Vagina (tissue), 2 donors: ENCODE measurements around the gene BCR.

ENCODE experiments used
- POLR2A ChIP-seq, 2 donors: fragments of 450-650 bp; IDR thresholded peaks; one replicate each; pipeline ENCODE4 v1.6.1; 2017; ENCODE audit warnings: antibody characterized with exemption in 2 of 2, mild to moderate bottlenecking in 2 of 2, moderate library complexity in 2 of 2
- POLR2AphosphoS5 ChIP-seq, 2 donors: sonication (generic); formaldehyde crosslinking; IDR thresholded peaks; one replicate each; pipeline ENCODE4 v1.9.0; 2017; ENCODE audit warnings: antibody characterized with exemption in 2 of 2, mild to moderate bottlenecking in 2 of 2, low read depth in 1 of 2; ENCODE audit not compliant: insufficient read depth in 1 of 2
- TF ChIP-seq, protein P1 (sequence below), 3 experiments: fragments of 450-650 bp in 2 of 3; fragments of 200-600 bp in 1 of 3; sonication (generic) in 1 of 3; IDR thresholded peaks; one replicate each; pipeline ENCODE4 v1.5.1; 2017 to 2019; ENCODE audit warnings: antibody characterized with exemption in 3 of 3, mild to moderate bottlenecking in 2 of 3, moderate library complexity in 2 of 3

DNA sequence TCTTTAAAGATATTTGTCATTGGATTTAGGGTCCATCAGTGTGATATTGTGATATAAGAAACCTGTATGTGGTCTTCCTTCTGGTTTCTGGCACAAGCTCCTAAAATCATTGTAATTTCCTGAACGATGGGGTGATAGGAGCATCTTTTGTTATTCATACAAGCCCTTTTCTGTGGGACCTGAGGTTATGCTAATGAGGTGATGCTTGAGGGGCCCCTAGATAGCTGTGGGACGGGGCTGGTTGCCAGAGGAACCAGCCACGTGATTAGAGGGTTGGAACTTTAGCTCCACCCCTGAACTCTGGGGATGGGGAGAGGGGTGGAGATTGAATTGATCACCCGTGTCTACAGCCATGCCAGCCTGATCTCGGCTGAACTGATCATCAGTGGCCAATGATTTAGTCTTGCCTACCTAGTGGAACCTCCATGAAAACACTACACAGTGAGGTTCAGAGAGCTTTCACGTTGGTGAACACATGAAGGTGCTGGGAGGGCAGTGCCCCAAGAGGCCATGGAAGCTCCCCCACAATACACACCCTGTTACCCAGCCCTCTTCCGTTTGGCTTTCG is 62.8 kb downstream of the BCR start:
- TF ChIP-seq POLR2AphosphoS5 (IDR thresholded peaks at IDR 0.05; ENCODE audit: insufficient read depth in 1 of 2, low read depth in 1 of 2) (no peak), POLR2A (IDR thresholded peaks at IDR 0.05) (no peak)
- TF ChIP-seq, protein P1, sequence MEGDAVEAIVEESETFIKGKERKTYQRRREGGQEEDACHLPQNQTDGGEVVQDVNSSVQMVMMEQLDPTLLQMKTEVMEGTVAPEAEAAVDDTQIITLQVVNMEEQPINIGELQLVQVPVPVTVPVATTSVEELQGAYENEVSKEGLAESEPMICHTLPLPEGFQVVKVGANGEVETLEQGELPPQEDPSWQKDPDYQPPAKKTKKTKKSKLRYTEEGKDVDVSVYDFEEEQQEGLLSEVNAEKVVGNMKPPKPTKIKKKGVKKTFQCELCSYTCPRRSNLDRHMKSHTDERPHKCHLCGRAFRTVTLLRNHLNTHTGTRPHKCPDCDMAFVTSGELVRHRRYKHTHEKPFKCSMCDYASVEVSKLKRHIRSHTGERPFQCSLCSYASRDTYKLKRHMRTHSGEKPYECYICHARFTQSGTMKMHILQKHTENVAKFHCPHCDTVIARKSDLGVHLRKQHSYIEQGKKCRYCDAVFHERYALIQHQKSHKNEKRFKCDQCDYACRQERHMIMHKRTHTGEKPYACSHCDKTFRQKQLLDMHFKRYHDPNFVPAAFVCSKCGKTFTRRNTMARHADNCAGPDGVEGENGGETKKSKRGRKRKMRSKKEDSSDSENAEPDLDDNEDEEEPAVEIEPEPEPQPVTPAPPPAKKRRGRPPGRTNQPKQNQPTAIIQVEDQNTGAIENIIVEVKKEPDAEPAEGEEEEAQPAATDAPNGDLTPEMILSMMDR (IDR thresholded peaks at IDR 0.05): no peak
